Keratinocyte (primary cell): ENCODE data around the gene OR10J5. TPM values are rescaled to one million over a fixed set of nuclear protein-coding genes. Genes with fewer than 3 reads are reported as not detected.

Experiments used
- DNase-seq: peaks from one replicate; pipeline ENCODE4 v3.0.0-alpha.2; 2011; ENCODE audit warnings: low read depth, missing footprints, low spot score
- FAIRE-seq: peaks from 2 replicates; lab custom pipeline; 2011; peaks lifted over from hg19 to GRCh38; lab: Jason Lieb, UNC
- H2AFZ ChIP-seq: 2 replicates; pipeline ENCODE4 v1.6.0; 2012; ENCODE audit warnings: low read length, control low read depth, inconsistent platforms; ENCODE audit not compliant: control insufficient read depth
- H3K27ac ChIP-seq: 2 replicates; pipeline ENCODE4 v1.5.1; 2011; ENCODE audit warnings: low read length; ENCODE audit not compliant: control insufficient read depth, insufficient read depth
- H3K27me3 ChIP-seq: 3 replicates; pipeline ENCODE4 v1.6.0; 2011; ENCODE audit warnings: low read length; ENCODE audit not compliant: control insufficient read depth, insufficient read depth; ENCODE audit errors: extremely low read depth
- H3K36me3 ChIP-seq, 2 experiments: 2 replicates in 1 of 2; 3 replicates in 1 of 2; pipeline ENCODE4 v1.5.1; 2011; ENCODE audit warnings: low read length in 2 of 2, mild to moderate bottlenecking in 1 of 2; ENCODE audit not compliant: control insufficient read depth in 2 of 2, insufficient read depth in 2 of 2; ENCODE audit errors: extremely low read depth in 1 of 2
- H3K4me1 ChIP-seq: 3 replicates; pipeline ENCODE4 v1.5.1; 2011; ENCODE audit warnings: low read length; ENCODE audit not compliant: control insufficient read depth, insufficient read depth; ENCODE audit errors: extremely low read depth
- H3K4me2 ChIP-seq: 3 replicates; pipeline ENCODE4 v1.6.0; 2011; ENCODE audit warnings: low read depth, low read length; ENCODE audit not compliant: control insufficient read depth, insufficient read depth; ENCODE audit errors: extremely low read depth
- H3K4me3 ChIP-seq, 3 experiments: fragments of 200-600 bp in 1 of 3; sonication (generic) in 1 of 3; 2 replicates in 2 of 3; 3 replicates in 1 of 3; pipeline ENCODE4 v1.5.1; 2011 to 2016; ENCODE audit warnings: low read length in 3 of 3, mild to moderate bottlenecking in 3 of 3, control low read depth in 2 of 3, inconsistent platforms in 1 of 3, low read depth in 1 of 3, mixed read lengths in 1 of 3, mixed run types in 1 of 3, moderate library complexity in 1 of 3; ENCODE audit not compliant: control insufficient read depth in 2 of 3, insufficient read depth in 2 of 3; ENCODE audit errors: extremely low read depth in 1 of 3
- H3K79me2 ChIP-seq: 2 replicates; pipeline ENCODE4 v1.6.0; 2012; ENCODE audit warnings: low read length; ENCODE audit not compliant: control insufficient read depth, insufficient read depth
- H3K9ac ChIP-seq: 3 replicates; pipeline ENCODE4 v1.6.0; 2011; ENCODE audit warnings: low read length; ENCODE audit not compliant: control insufficient read depth, insufficient read depth; ENCODE audit errors: extremely low read depth
- H3K9me1 ChIP-seq: 3 replicates; pipeline ENCODE4 v1.6.0; 2011; ENCODE audit warnings: low read length; ENCODE audit not compliant: control insufficient read depth, insufficient read depth; ENCODE audit errors: extremely low read depth
- H3K9me3 ChIP-seq: 2 replicates; pipeline ENCODE4 v1.5.1; 2012; ENCODE audit warnings: low read depth, low read length; ENCODE audit not compliant: control insufficient read depth
- H4K20me1 ChIP-seq: 3 replicates; pipeline ENCODE4 v1.6.0; 2011; ENCODE audit warnings: low read length; ENCODE audit not compliant: control insufficient read depth, insufficient read depth; ENCODE audit errors: extremely low read depth
- EZH2 ChIP-seq: IDR thresholded peaks from one replicate; pipeline ENCODE4 v1.6.1; 2012; ENCODE audit warnings: inconsistent platforms, mild to moderate bottlenecking, low read length, moderate library complexity
- dilution Hi-C: fragments of 300-500 bp; cut with MboI; formaldehyde crosslinking; loops from one replicate; pipeline ENCODE4 v1.7.0; 2020; ENCODE audit warnings: low sequenced_read_pairs; ENCODE audit not compliant: extremely low pct_ligation_motif_present
- polyA minus RNA-seq, 3 experiments: library from RNA; depleted of rRNA, polyadenylated mRNA; stranded (reverse); fragments of >200 nt; gene quantifications; 1 replicate in 1 of 3; 2 replicates in 1 of 3; 3 replicates in 1 of 3; pipeline ENCODE4 v1.2.3, GENCODE V29; 2011
- polyA plus RNA-seq, 5 experiments: library from polyadenylated mRNA; depleted of rRNA in 3 of 5; stranded (reverse) in 3 of 5; stranded (forward) in 1 of 5; unstranded in 1 of 5; fragments of >200 nt; gene quantifications; 1 replicate in 1 of 5; 2 replicates in 3 of 5; 3 replicates in 1 of 5; pipeline versions ENCODE4 v1.2.1 to v1.2.3, GENCODE V29; 2011 to 2012; ENCODE audit warnings: missing spikeins in 2 of 5, low read depth in 1 of 5, low replicate concordance in 1 of 5
- TF ChIP-seq, protein P1 (sequence below), 3 experiments: IDR thresholded peaks in 1 of 3; conservative IDR thresholded peaks in 1 of 3; optimal IDR thresholded peaks in 1 of 3; 2 replicates in 2 of 3; 3 replicates in 1 of 3; pipeline versions ENCODE3 to v1.5.1; 2011; ENCODE audit warnings: low read length in 3 of 3, mild to moderate bottlenecking in 3 of 3, moderate library complexity in 2 of 3, control low read depth in 1 of 3, inconsistent platforms in 1 of 3; ENCODE audit not compliant: insufficient read depth in 2 of 3; ENCODE audit errors: extremely low read depth in 1 of 3

OR10J5 gene, protein sequence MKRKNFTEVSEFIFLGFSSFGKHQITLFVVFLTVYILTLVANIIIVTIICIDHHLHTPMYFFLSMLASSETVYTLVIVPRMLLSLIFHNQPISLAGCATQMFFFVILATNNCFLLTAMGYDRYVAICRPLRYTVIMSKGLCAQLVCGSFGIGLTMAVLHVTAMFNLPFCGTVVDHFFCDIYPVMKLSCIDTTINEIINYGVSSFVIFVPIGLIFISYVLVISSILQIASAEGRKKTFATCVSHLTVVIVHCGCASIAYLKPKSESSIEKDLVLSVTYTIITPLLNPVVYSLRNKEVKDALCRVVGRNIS
- polyA plus RNA-seq (not detected in 3 replicates), polyA minus RNA-seq (not detected in 3 replicates)
- polyA plus RNA-seq (2011; ENCODE audit: low read depth): not detected
- not detected in 2 replicates for polyA plus RNA-seq (2011; cell fraction: cytosol; rRNA removed)
- polyA plus RNA-seq (2011; cell fraction: nucleus; rRNA removed): not detected in 2 replicates
- polyA plus RNA-seq (2012; ENCODE audit: low replicate concordance): not detected in 2 replicates
- not detected for polyA minus RNA-seq (2011; cell fraction: cytosol; rRNA and poly(A)+ RNA removed)
- polyA minus RNA-seq (2011; cell fraction: nucleus; rRNA and poly(A)+ RNA removed): not detected in 2 replicates

DNA sequence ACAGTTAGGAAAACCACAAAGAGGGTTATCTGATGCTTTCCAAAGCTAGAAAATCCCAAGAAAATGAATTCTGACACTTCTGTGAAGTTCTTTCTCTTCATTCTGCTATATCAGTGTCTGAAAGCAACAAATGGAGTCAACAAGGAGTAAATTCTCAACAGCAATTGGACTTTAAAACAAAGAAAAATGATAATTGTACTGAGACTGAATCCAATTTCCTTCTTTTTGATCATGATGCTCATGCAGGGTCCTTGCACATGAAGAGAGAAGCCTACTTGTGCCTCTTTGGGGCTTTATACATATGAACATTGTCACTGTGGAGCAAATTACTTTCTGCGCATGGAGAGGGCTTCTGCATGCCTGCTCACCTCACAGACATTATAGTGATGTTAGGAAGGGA is at the start of gene OR10J5:
OR10J5 (minus strand) TSS at position 101 of the 400 bp plus-strand sequence; CDS start at position 101, 0 bp downstream.
- H3K27me3 ChIP-seq: no peaks in the 10 kb centered on the region
- H4K20me1 ChIP-seq: no peaks in the 10 kb centered on the region
- no peak within 1 kb of the TSS for H3K27ac ChIP-seq
- no peaks in the 10 kb centered on the region for H3K36me3 ChIP-seq
- H3K9me3 ChIP-seq: no peaks in the 10 kb centered on the region
- DNase-seq (no peak), FAIRE-seq (no peak)
- no peak within 1 kb of the TSS for H3K4me2 ChIP-seq
- dilution Hi-C loops: no loop called here
- H3K4me1 ChIP-seq: no peaks in the 10 kb centered on the region
- H3K9me1 ChIP-seq: no peaks in the 10 kb centered on the region
- no peak within 1 kb of the TSS for H3K4me3 ChIP-seq
- no peak within 1 kb of the TSS for H3K9ac ChIP-seq
- H3K79me2 ChIP-seq: no peaks in the 10 kb centered on the region
- TF ChIP-seq, protein P1, sequence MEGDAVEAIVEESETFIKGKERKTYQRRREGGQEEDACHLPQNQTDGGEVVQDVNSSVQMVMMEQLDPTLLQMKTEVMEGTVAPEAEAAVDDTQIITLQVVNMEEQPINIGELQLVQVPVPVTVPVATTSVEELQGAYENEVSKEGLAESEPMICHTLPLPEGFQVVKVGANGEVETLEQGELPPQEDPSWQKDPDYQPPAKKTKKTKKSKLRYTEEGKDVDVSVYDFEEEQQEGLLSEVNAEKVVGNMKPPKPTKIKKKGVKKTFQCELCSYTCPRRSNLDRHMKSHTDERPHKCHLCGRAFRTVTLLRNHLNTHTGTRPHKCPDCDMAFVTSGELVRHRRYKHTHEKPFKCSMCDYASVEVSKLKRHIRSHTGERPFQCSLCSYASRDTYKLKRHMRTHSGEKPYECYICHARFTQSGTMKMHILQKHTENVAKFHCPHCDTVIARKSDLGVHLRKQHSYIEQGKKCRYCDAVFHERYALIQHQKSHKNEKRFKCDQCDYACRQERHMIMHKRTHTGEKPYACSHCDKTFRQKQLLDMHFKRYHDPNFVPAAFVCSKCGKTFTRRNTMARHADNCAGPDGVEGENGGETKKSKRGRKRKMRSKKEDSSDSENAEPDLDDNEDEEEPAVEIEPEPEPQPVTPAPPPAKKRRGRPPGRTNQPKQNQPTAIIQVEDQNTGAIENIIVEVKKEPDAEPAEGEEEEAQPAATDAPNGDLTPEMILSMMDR (optimal IDR thresholded peaks at IDR 0.05 in 1 of 3, IDR thresholded peaks at IDR 0.05 in 1 of 3, conservative IDR thresholded peaks at IDR 0.05 in 1 of 3; ENCODE audit: extremely low read depth in 1 of 3, insufficient read depth in 2 of 3, low read length in 3 of 3): no peak
- TF ChIP-seq EZH2: no peak
- H2AFZ ChIP-seq: no peak within 1 kb of the TSS

DNA sequence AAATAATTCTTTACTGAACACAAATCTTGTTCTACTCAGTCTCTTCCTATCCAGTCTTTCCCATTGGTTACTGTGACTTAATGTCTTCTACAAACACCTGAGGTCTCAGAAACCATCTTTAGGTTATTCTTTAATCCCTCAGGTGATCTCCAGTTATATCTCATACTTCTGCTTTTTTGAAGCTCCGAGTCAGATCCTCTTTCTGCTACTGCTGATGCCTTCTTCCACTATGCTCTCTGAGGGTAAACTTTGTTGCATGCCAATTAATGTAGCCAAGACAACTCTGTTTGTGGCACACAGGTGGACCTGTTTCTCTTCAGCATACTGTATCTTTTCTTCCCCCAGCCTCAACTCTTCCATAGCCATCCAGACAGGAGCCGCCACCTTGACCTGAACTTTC is 48.7 kb upstream of the OR10J5 start:
- Histone ChIP-seq H3K27me3 (peaks cover 4% of the 10 kb centered on the region), H3K9me3 (no peaks in the 10 kb centered on the region), H3K9ac (no peak overlapping the region), H3K9me1 (no peaks in the 10 kb centered on the region), H3K4me2 (no peak overlapping the region), H4K20me1 (no peaks in the 10 kb centered on the region), H3K4me3 (no peak overlapping the region), H3K36me3 (no peaks in the 10 kb centered on the region), H3K79me2 (no peaks in the 10 kb centered on the region), H3K4me1 (no peaks in the 10 kb centered on the region), H2AFZ (no peak overlapping the region), H3K27ac (no peak overlapping the region)
- TF ChIP-seq, protein P1 (optimal IDR thresholded peaks at IDR 0.05 in 1 of 3, IDR thresholded peaks at IDR 0.05 in 1 of 3, conservative IDR thresholded peaks at IDR 0.05 in 1 of 3; ENCODE audit: extremely low read depth in 1 of 3, insufficient read depth in 2 of 3, low read length in 3 of 3): no peak
- TF ChIP-seq EZH2: no peak
- dilution Hi-C loops: no loop called here
- FAIRE-seq (no peak), DNase-seq (no peak)
